ENCODE measurements around the gene ABCB11.
"Not testable (repeated sequence)": the region's sequence is repeated elsewhere in the genome, so short reads cannot be mapped to it uniquely, and the experiment has no call there.

The ABCB11 gene

GRCh38 chr2:168969865-168970264 is 61.3 kb downstream of the ABCB11 start:
- no peak for DNase-seq

- DNase-seq, result no peak
Observed at GRCh38 chr2:168968342-168968741, 62.8 kb downstream of the ABCB11 start.

GRCh38 chr2:168964251-168964807 is 66.8 kb downstream of the ABCB11 start:
- no peak for DNase-seq

- DNase-seq, result no peak
Observed at GRCh38 chr2:168962636-168963035, 68.5 kb downstream of the ABCB11 start.

GRCh38 chr2:168961450-168962229 is 69.5 kb downstream of the ABCB11 start:
- DNase-seq, result no peak

GRCh38 chr2:168956392-168956791 is 74.7 kb downstream of the ABCB11 start:
- DNase-seq, result no peak

GRCh38 chr2:168955321-168955720 is 75.8 kb downstream of the ABCB11 start:
- DNase-seq, result no peak

- DNase-seq, result no peak
Observed at GRCh38 chr2:168954256-168954655, 76.9 kb downstream of the ABCB11 start.

- DNase-seq, result no peak
Observed at GRCh38 chr2:168952424-168952823, 78.7 kb downstream of the ABCB11 start.

GRCh38 chr2:168951871-168952270 is 79.3 kb downstream of the ABCB11 start:
- no peak for DNase-seq

GRCh38 chr2:168949324-168949723 is 81.8 kb downstream of the ABCB11 start:
- no peak for DNase-seq

GRCh38 chr2:168948621-168949212 is 82.4 kb downstream of the ABCB11 start:
- no peak for DNase-seq

GRCh38 chr2:168945508-168945907 is 85.6 kb downstream of the ABCB11 start:
- no peak for DNase-seq

GRCh38 chr2:168944065-168944464 is 87.1 kb downstream of the ABCB11 start:
- no peak for DNase-seq

- DNase-seq, result no peak
Observed at GRCh38 chr2:168941297-168941696, 89.8 kb downstream of the ABCB11 start.

- DNase-seq, result no peak
Observed at GRCh38 chr2:168939918-168940317, 91.2 kb downstream of the ABCB11 start.

- DNase-seq, result no peak
Observed at GRCh38 chr2:168939061-168939460, 92.1 kb downstream of the ABCB11 start.

- no peak for DNase-seq
Observed at GRCh38 chr2:168935810-168936581, 95.1 kb downstream of the ABCB11 start.

- DNase-seq, result no peak
Observed at GRCh38 chr2:168934826-168935225, 96.3 kb downstream of the ABCB11 start.

GRCh38 chr2:168932174-168932573 is 99.0 kb downstream of the ABCB11 start:
- not testable (repeated sequence) for DNase-seq

- DNase-seq, result no peak
Observed at GRCh38 chr2:168930242-168930641, 100.9 kb downstream of the ABCB11 start.

- DNase-seq, result no peak
Observed at GRCh38 chr2:168929031-168929430, 102.1 kb downstream of the ABCB11 start.

- DNase-seq, result no peak
Observed at GRCh38 chr2:168928113-168928831, 102.9 kb downstream of the ABCB11 start.

Data from GOT3 (cell line).